Karpas-422 (cell line): ENCODE results near the gene NR6A1. TPM values are rescaled to one million over a fixed set of nuclear protein-coding genes. Genes with fewer than 3 reads are reported as not detected.

Source experiments
- DNase-seq: peaks from one replicate; pipeline ENCODE4 v3.0.0-alpha.2; 2015
- H2AFZ ChIP-seq: fragments of 200-600 bp; sonication (generic); 2 replicates; pipeline ENCODE4 v1.6.1; 2014; ENCODE audit warnings: antibody characterized with exemption, low read length, mixed read lengths
- H3K27ac ChIP-seq: fragments of 200-600 bp; sonication (generic); 2 replicates; pipeline ENCODE4 v1.5.1; 2014; ENCODE audit warnings: mild to moderate bottlenecking, low read length, moderate library complexity
- H3K27me3 ChIP-seq: fragments of 200-600 bp; sonication (generic); 2 replicates; pipeline ENCODE4 v1.6.1; 2014; ENCODE audit warnings: low read length, mixed read lengths
- H3K36me3 ChIP-seq: fragments of 200-600 bp; sonication (generic); 2 replicates; pipeline ENCODE4 v1.6.1; 2014; ENCODE audit warnings: low read length, mixed read lengths; ENCODE audit not compliant: insufficient read depth
- H3K4me1 ChIP-seq: fragments of 200-600 bp; sonication (generic); 2 replicates; pipeline ENCODE4 v1.6.1; 2014; ENCODE audit warnings: mild to moderate bottlenecking, low read length, mixed read lengths
- H3K4me2 ChIP-seq: fragments of 200-600 bp; sonication (generic); 2 replicates; pipeline ENCODE4 v1.6.1; 2014; ENCODE audit warnings: low read length, low read depth, mild to moderate bottlenecking; ENCODE audit not compliant: poor library complexity, severe bottlenecking
- H3K4me3 ChIP-seq: fragments of 200-600 bp; sonication (generic); 2 replicates; pipeline ENCODE4 v1.5.1; 2014; ENCODE audit warnings: mild to moderate bottlenecking, antibody characterized with exemption, low read length, mixed read lengths
- H3K79me2 ChIP-seq: fragments of 200-600 bp; sonication (generic); 2 replicates; pipeline ENCODE4 v1.6.1; 2014; ENCODE audit warnings: mild to moderate bottlenecking, low read length, mixed read lengths
- H3K9ac ChIP-seq: fragments of 200-600 bp; sonication (generic); 2 replicates; pipeline ENCODE4 v1.6.0; 2014; ENCODE audit warnings: low read length
- H3K9me2 ChIP-seq: fragments of 200-600 bp; sonication (generic), shearing (Covaris generic); replicated peaks from 2 replicates; pipeline ENCODE4 v1.6.0; 2014; ENCODE audit warnings: mild to moderate bottlenecking, low read length, moderate library complexity; ENCODE audit not compliant: insufficient read depth
- H3K9me3 ChIP-seq: fragments of 300-700, 200-600 bp; sonication (generic); 2 replicates; pipeline ENCODE4 v1.6.1; 2014; ENCODE audit warnings: low read length, mixed read lengths
- H4K20me1 ChIP-seq: fragments of 200-600 bp; sonication (generic); 2 replicates; pipeline ENCODE4 v1.6.1; 2014; ENCODE audit warnings: mild to moderate bottlenecking, antibody characterized with exemption, low read length, low read depth; ENCODE audit not compliant: insufficient read depth
- total RNA-seq: library from RNA; depleted of rRNA; stranded (reverse); fragments of >200 nt; shearing (Covaris generic); gene quantifications from 2 replicates; pipeline ENCODE4 v1.2.3, GENCODE V29; 2014; ENCODE audit warnings: low replicate concordance

Gene NR6A1
- total RNA-seq, 1 experiment from 2014 or later = 3.1 TPM

GRCh38 chr9:124482431-124483031 is 288.6 kb downstream of the NR6A1 start:
- H3K4me2 ChIP-seq = no peak overlapping the region

GRCh38 chr9:124481115-124481514 is 290.0 kb downstream of the NR6A1 start:
- H3K27ac ChIP-seq = no peak overlapping the region
- no peaks in the 10 kb centered on the region for H3K9me2 ChIP-seq
- H3K9me3 ChIP-seq = no peaks in the 10 kb centered on the region
- H3K27me3 ChIP-seq = no peaks in the 10 kb centered on the region
- no peak overlapping the region for H3K4me3 ChIP-seq
- H3K79me2 ChIP-seq = no peaks in the 10 kb centered on the region
- no peak for DNase-seq
- H3K4me1 ChIP-seq = peaks cover 11% of the 10 kb centered on the region
- H3K9ac ChIP-seq = no peak overlapping the region
- H4K20me1 ChIP-seq = no peaks in the 10 kb centered on the region; the same call in 1 of the 2 replicates
- H3K36me3 ChIP-seq = no peaks in the 10 kb centered on the region
- H3K4me2 ChIP-seq = no peak overlapping the region
- H2AFZ ChIP-seq = no peak overlapping the region

More at GRCh38 chr9:124482431-124483031, 288.6 kb downstream of the NR6A1 start:
- DNase-seq = peak; percentile 57
- H2AFZ ChIP-seq = no peak overlapping the region
- peaks cover 7% of the 10 kb centered on the region for H3K4me1 ChIP-seq
- no peak overlapping the region for H3K4me3 ChIP-seq
- H3K27ac ChIP-seq = no peak overlapping the region
- no peaks in the 10 kb centered on the region for H4K20me1 ChIP-seq
- H3K9me2 ChIP-seq = no peaks in the 10 kb centered on the region
- H3K9ac ChIP-seq = no peak overlapping the region
- H3K36me3 ChIP-seq = no peaks in the 10 kb centered on the region
- no peaks in the 10 kb centered on the region for H3K79me2 ChIP-seq
- H3K27me3 ChIP-seq = no peaks in the 10 kb centered on the region
- no peaks in the 10 kb centered on the region for H3K9me3 ChIP-seq

- H3K27me3 ChIP-seq = no peaks in the 10 kb centered on the region
- no peaks in the 10 kb centered on the region for H3K36me3 ChIP-seq
- no peak overlapping the region for H3K4me2 ChIP-seq
- no peak overlapping the region for H3K4me3 ChIP-seq
- no peaks in the 10 kb centered on the region for H3K9me2 ChIP-seq
- peaks cover 15% of the 10 kb centered on the region for H3K4me1 ChIP-seq
- no peak overlapping the region for H3K27ac ChIP-seq
- peak; percentile 84 for DNase-seq
- no peaks in the 10 kb centered on the region; the same call in 1 of the 2 replicates for H4K20me1 ChIP-seq
- H3K79me2 ChIP-seq = no peaks in the 10 kb centered on the region
- H3K9ac ChIP-seq = no peak overlapping the region
- peak overlapping the region; percentile 27; the same call in 1 of the 2 replicates for H2AFZ ChIP-seq
- H3K9me3 ChIP-seq = no peaks in the 10 kb centered on the region
These were observed 290.5 kb downstream of the NR6A1 start for GRCh38 chr9:124480621-124480981.

GRCh38 chr9:124479947-124480620 is 291.0 kb downstream of the NR6A1 start:
- H2AFZ ChIP-seq = peak overlapping the region; percentile 27; the same call in 1 of the 2 replicates

GRCh38 chr9:124479371-124479770 is 291.7 kb downstream of the NR6A1 start:
- no peaks in the 10 kb centered on the region for H3K79me2 ChIP-seq
- H2AFZ ChIP-seq = no peak overlapping the region
- no peaks in the 10 kb centered on the region for H3K27me3 ChIP-seq

More at GRCh38 chr9:124479947-124480620, 291.0 kb downstream of the NR6A1 start:
- Histone ChIP-seq H3K36me3 (no peaks in the 10 kb centered on the region), H3K9me3 (no peaks in the 10 kb centered on the region), H4K20me1 (no peaks in the 10 kb centered on the region; the same call in 1 of the 2 replicates), H3K4me2 (no peak overlapping the region), H3K4me1 (peaks cover 15% of the 10 kb centered on the region), H3K27ac (no peak overlapping the region), H3K9me2 (no peaks in the 10 kb centered on the region), H3K27me3 (no peaks in the 10 kb centered on the region), H3K9ac (no peak overlapping the region), H3K79me2 (no peaks in the 10 kb centered on the region), H3K4me3 (no peak overlapping the region)
- DNase-seq = no peak

GRCh38 chr9:124478354-124478753 is 292.8 kb downstream of the NR6A1 start:
- Histone ChIP-seq H3K4me3 (no peak overlapping the region), H3K9me2 (no peaks in the 10 kb centered on the region), H3K27me3 (no peaks in the 10 kb centered on the region), H3K9me3 (no peaks in the 10 kb centered on the region), H3K27ac (no peak overlapping the region), H3K79me2 (no peaks in the 10 kb centered on the region), H3K36me3 (no peaks in the 10 kb centered on the region), H3K4me1 (peaks cover 15% of the 10 kb centered on the region), H4K20me1 (no peaks in the 10 kb centered on the region; the same call in 1 of the 2 replicates), H3K4me2 (no peak overlapping the region), H3K9ac (no peak overlapping the region), H2AFZ (no peak overlapping the region)
- no peak for DNase-seq

More at GRCh38 chr9:124479371-124479770, 291.7 kb downstream of the NR6A1 start:
- peaks cover 15% of the 10 kb centered on the region for H3K4me1 ChIP-seq
- no peak overlapping the region for H3K4me3 ChIP-seq
- no peaks in the 10 kb centered on the region for H3K9me3 ChIP-seq
- no peaks in the 10 kb centered on the region; the same call in 1 of the 2 replicates for H4K20me1 ChIP-seq
- H3K9me2 ChIP-seq = no peaks in the 10 kb centered on the region
- DNase-seq = no peak
- H3K9ac ChIP-seq = no peak overlapping the region
- H3K36me3 ChIP-seq = no peaks in the 10 kb centered on the region
- no peak overlapping the region for H3K4me2 ChIP-seq
- H3K27ac ChIP-seq = no peak overlapping the region

GRCh38 chr9:124477648-124478285 is 293.3 kb downstream of the NR6A1 start:
- no peaks in the 10 kb centered on the region for H3K36me3 ChIP-seq
- no peaks in the 10 kb centered on the region for H3K27me3 ChIP-seq
- no peak overlapping the region for H3K9ac ChIP-seq
- no peak overlapping the region for H3K4me2 ChIP-seq
- no peaks in the 10 kb centered on the region for H3K79me2 ChIP-seq
- no peak overlapping the region for H3K27ac ChIP-seq
- H3K9me2 ChIP-seq = no peaks in the 10 kb centered on the region
- H3K4me1 ChIP-seq = peaks cover 15% of the 10 kb centered on the region
- H4K20me1 ChIP-seq = no peaks in the 10 kb centered on the region; the same call in 1 of the 2 replicates
- no peak overlapping the region for H2AFZ ChIP-seq
- H3K4me3 ChIP-seq = no peak overlapping the region
- no peak for DNase-seq
- H3K9me3 ChIP-seq = no peaks in the 10 kb centered on the region

- Histone ChIP-seq H3K36me3 (no peaks in the 10 kb centered on the region), H3K27me3 (no peaks in the 10 kb centered on the region), H3K9me3 (no peaks in the 10 kb centered on the region), H2AFZ (no peak overlapping the region), H3K79me2 (no peaks in the 10 kb centered on the region), H3K4me2 (no peak overlapping the region), H3K27ac (no peak overlapping the region), H4K20me1 (no peaks in the 10 kb centered on the region; the same call in 1 of the 2 replicates), H3K9ac (no peak overlapping the region), H3K4me3 (no peak overlapping the region), H3K4me1 (peaks cover 15% of the 10 kb centered on the region), H3K9me2 (no peaks in the 10 kb centered on the region)
- no peak for DNase-seq
These were observed 293.9 kb downstream of the NR6A1 start for GRCh38 chr9:124477211-124477647.
